Activated T-cell treated with anti-CD3 and anti-CD28 coated beads, Interleukin-2, amount 50 U/mL, for 72 hours (primary cell): ENCODE measurements around the gene MAP3K5. TPM values are rescaled to one million over a fixed set of nuclear protein-coding genes. Genes with fewer than 3 reads are reported as not detected.

Experiments
- ATAC-seq, 2 donors: fragments of 150-1000 bp; cut with Tn5 transposase; replicated peaks in 1 of 2; 2 replicates each; pipeline ENCODE4 v1.10.0; 2021; ENCODE audit warnings: moderate library complexity in 2 of 2, mild to moderate bottlenecking in 1 of 2
- DNase-seq, 2 donors: peaks; one replicate each; pipeline ENCODE4 v3.0.0; 2021 to 2022; ENCODE audit warnings: mixed read lengths in 1 of 2
- H3K27ac Mint-ChIP-seq: one replicate; pipeline ENCODE4 v1.8.0; 2022; ENCODE audit warnings: mild to moderate bottlenecking, moderate library complexity, mixed read lengths
- H3K27me3 Mint-ChIP-seq: one replicate; pipeline ENCODE4 v1.8.0; 2022; ENCODE audit warnings: low read depth, mixed read lengths
- H3K36me3 Mint-ChIP-seq, 2 donors: one replicate each; pipeline ENCODE4 v1.8.0; 2022; ENCODE audit warnings: mixed read lengths in 2 of 2, mild to moderate bottlenecking in 1 of 2; ENCODE audit not compliant: insufficient read depth in 2 of 2
- H3K4me1 Mint-ChIP-seq: one replicate; pipeline ENCODE4 v1.8.0; 2022; ENCODE audit warnings: low read depth, mixed read lengths
- H3K4me3 Mint-ChIP-seq, 2 donors: one replicate each; pipeline ENCODE4 v1.8.0; 2022; ENCODE audit warnings: mild to moderate bottlenecking in 2 of 2, mixed read lengths in 2 of 2, moderate library complexity in 2 of 2
- H3K9me3 Mint-ChIP-seq, 2 donors: one replicate each; pipeline ENCODE4 v1.8.0; 2022; ENCODE audit warnings: mixed read lengths in 2 of 2
- total RNA-seq, 2 donors: library from RNA; stranded (reverse); gene quantifications; one replicate each; pipeline ENCODE4 v1.2.3, GENCODE V29; 2022

Gene MAP3K5
- total RNA-seq, 2 donors from 2014 or later: 12.8 to 18.5 TPM

GRCh38 chr6:136552054-136552453 lies 240.2 kb downstream of the MAP3K5 start:
- no peak for DNase-seq
- no peak overlapping the region for H3K4me3 Mint-ChIP-seq
- no peaks in the 10 kb centered on the region for H3K36me3 Mint-ChIP-seq
- ATAC-seq: no peak
- H3K4me1 Mint-ChIP-seq: peaks cover 4% of the 10 kb centered on the region
- no peak overlapping the region for H3K27ac Mint-ChIP-seq
- H3K9me3 Mint-ChIP-seq: no peaks in the 10 kb centered on the region
- peaks cover 43% of the 10 kb centered on the region for H3K27me3 Mint-ChIP-seq

GRCh38 chr6:136551103-136551502 lies 241.2 kb downstream of the MAP3K5 start:
- Mint-ChIP-seq H3K27me3 (peaks cover 50% of the 10 kb centered on the region), H3K9me3 (no peaks in the 10 kb centered on the region), H3K36me3 (no peaks in the 10 kb centered on the region), H3K4me1 (peaks cover 4% of the 10 kb centered on the region), H3K4me3 (peak overlapping the region; percentile 49 to 63), H3K27ac (no peak overlapping the region)
- ATAC-seq (no peak), DNase-seq (no peak)

GRCh38 chr6:136550330-136551071 lies 241.8 kb downstream of the MAP3K5 start, which contains the start of gene MAP7:
Gene MAP7, minus strand, starts transcription at chr6:136550422. Its CDS starts 14 bp downstream, at chr6:136550408.
- Mint-ChIP-seq H3K36me3 (no peaks in the 10 kb centered on the region), H3K9me3 (no peaks in the 10 kb centered on the region), H3K4me1 (peaks cover 4% of the 10 kb centered on the region), H3K27me3 (peaks cover 53% of the 10 kb centered on the region), H3K4me3 (peak within 1 kb of the TSS; percentile 65 to 81), H3K27ac (no peak within 1 kb of the TSS)
- DNase-seq (peak; percentile 72 to 73), ATAC-seq (peak; percentile 88 to 90)

- DNase-seq (no peak), ATAC-seq (peak; percentile 69 to 73)
- Mint-ChIP-seq H3K4me1 (peaks cover 4% of the 10 kb centered on the region), H3K36me3 (no peaks in the 10 kb centered on the region), H3K4me3 (peak overlapping the region; percentile 49 to 67), H3K27me3 (peaks cover 58% of the 10 kb centered on the region), H3K9me3 (no peaks in the 10 kb centered on the region), H3K27ac (no peak overlapping the region)
Observed at GRCh38 chr6:136550045-136550329, 242.3 kb downstream of the MAP3K5 start.

GRCh38 chr6:136549300-136550044 lies 242.8 kb downstream of the MAP3K5 start:
- DNase-seq (peak; percentile 3 to 4), ATAC-seq (peak; percentile 1 to 4)
- Mint-ChIP-seq H3K4me3 (peak overlapping the region; percentile 65 to 81), H3K36me3 (no peaks in the 10 kb centered on the region), H3K4me1 (peaks cover 4% of the 10 kb centered on the region), H3K27me3 (peaks cover 63% of the 10 kb centered on the region), H3K9me3 (no peaks in the 10 kb centered on the region), H3K27ac (no peak overlapping the region)

DNA sequence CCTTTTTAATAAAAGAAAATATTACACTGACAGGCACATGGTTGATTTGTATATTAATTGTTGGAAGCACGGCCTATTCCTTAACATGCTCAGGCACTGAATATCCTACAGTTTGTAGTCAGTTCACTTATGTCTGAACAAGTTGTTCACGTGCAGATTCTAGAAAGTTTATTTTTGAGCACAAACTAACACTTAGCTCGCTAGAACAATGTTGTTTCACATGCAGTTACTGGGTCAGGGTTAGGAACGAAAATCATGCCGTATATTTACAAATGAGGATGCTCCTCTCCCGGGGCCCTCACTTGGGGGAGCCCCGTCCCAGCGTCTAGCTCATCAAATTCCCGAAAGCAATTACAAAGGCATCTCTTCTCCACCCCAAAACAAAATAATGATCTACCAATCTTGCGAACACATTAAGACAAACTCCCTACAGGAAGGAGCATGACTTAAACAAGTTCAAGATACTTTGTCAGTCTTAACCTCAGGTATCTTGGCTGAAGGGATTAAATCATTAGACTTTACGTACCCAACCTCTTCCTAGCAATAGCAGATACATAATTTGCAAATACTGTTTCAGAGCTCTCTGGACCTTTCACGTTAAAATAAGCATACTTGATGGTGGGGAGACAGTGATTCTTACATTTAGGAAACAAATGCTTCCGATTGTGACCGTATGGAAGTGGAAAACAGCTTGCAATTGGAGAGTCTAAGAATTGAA lies 243.5 kb downstream of the MAP3K5 start:
- H3K27me3 Mint-ChIP-seq: peaks cover 67% of the 10 kb centered on the region
- H3K4me1 Mint-ChIP-seq: peaks cover 4% of the 10 kb centered on the region
- no peaks in the 10 kb centered on the region for H3K9me3 Mint-ChIP-seq
- H3K36me3 Mint-ChIP-seq: no peaks in the 10 kb centered on the region
- H3K4me3 Mint-ChIP-seq: peak overlapping the region; percentile 65 to 81
- ATAC-seq: no peak
- no peak for DNase-seq
- H3K27ac Mint-ChIP-seq: no peak overlapping the region

GRCh38 chr6:136547871-136548270 lies 244.4 kb downstream of the MAP3K5 start:
- ATAC-seq (no peak), DNase-seq (no peak)
- Mint-ChIP-seq H3K36me3 (no peaks in the 10 kb centered on the region), H3K27ac (no peak overlapping the region), H3K4me1 (peaks cover 4% of the 10 kb centered on the region), H3K27me3 (peaks cover 60% of the 10 kb centered on the region), H3K9me3 (no peaks in the 10 kb centered on the region), H3K4me3 (no peak overlapping the region)

GRCh38 chr6:136547336-136547735 lies 244.9 kb downstream of the MAP3K5 start:
- no peaks in the 10 kb centered on the region for H3K36me3 Mint-ChIP-seq
- peaks cover 4% of the 10 kb centered on the region for H3K4me1 Mint-ChIP-seq
- no peak for ATAC-seq
- H3K9me3 Mint-ChIP-seq: no peaks in the 10 kb centered on the region
- no peak overlapping the region for H3K4me3 Mint-ChIP-seq
- H3K27me3 Mint-ChIP-seq: peaks cover 54% of the 10 kb centered on the region
- no peak overlapping the region for H3K27ac Mint-ChIP-seq
- no peak for DNase-seq

GRCh38 chr6:136546331-136546730 lies 245.9 kb downstream of the MAP3K5 start:
- no peaks in the 10 kb centered on the region for H3K9me3 Mint-ChIP-seq
- H3K36me3 Mint-ChIP-seq: no peaks in the 10 kb centered on the region
- H3K4me3 Mint-ChIP-seq: no peak overlapping the region
- H3K4me1 Mint-ChIP-seq: peaks cover 4% of the 10 kb centered on the region
- no peak for DNase-seq
- H3K27ac Mint-ChIP-seq: no peak overlapping the region
- H3K27me3 Mint-ChIP-seq: peaks cover 46% of the 10 kb centered on the region
- ATAC-seq: no peak

GRCh38 chr6:136544326-136544725 lies 248.0 kb downstream of the MAP3K5 start:
- DNase-seq (no peak), ATAC-seq (no peak)
- Mint-ChIP-seq H3K27me3 (peaks cover 39% of the 10 kb centered on the region), H3K9me3 (no peaks in the 10 kb centered on the region), H3K4me1 (peaks cover 4% of the 10 kb centered on the region), H3K27ac (no peak overlapping the region), H3K36me3 (no peaks in the 10 kb centered on the region), H3K4me3 (no peak overlapping the region)

GRCh38 chr6:136541395-136541794 lies 250.9 kb downstream of the MAP3K5 start:
- no peak overlapping the region for H3K27ac Mint-ChIP-seq
- no peaks in the 10 kb centered on the region for H3K36me3 Mint-ChIP-seq
- DNase-seq: no peak
- H3K4me1 Mint-ChIP-seq: no peaks in the 10 kb centered on the region
- H3K27me3 Mint-ChIP-seq: peaks cover 20% of the 10 kb centered on the region
- no peak overlapping the region for H3K4me3 Mint-ChIP-seq
- no peaks in the 10 kb centered on the region for H3K9me3 Mint-ChIP-seq
- no peak for ATAC-seq

DNA sequence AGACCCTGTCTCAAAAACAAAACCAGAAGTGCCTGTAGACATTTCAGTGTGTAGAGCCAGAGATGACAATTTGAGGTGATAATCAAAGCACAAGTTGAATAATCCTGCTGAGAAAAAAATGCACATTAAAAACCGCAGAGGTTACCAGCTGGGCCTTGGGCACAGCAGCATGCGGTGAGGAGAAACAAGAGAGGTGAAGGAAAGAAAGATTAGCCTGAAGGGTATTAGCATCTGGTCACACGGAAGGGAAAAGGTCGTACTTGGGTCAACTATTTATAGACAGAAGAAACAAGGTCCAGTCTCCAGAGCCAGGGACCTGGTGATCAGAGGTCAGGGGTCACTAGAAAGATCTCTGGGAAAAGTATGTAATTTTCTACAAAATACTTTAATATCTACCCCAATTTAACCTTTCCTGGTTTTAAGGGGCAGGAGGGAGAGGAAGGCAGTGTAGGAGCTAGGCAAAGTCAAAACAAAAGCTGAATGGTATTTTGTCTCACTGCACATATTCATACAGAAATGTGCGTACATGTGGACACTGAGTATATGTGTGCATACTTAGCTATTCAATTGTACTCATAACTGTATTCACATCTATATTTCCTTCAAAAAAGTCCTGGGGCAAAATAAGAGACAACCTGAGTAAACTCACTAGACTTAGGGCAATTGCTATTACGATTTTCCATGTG lies 252.2 kb downstream of the MAP3K5 start:
- H3K27ac Mint-ChIP-seq: no peak overlapping the region
- H3K4me3 Mint-ChIP-seq: no peak overlapping the region
- no peak for ATAC-seq
- DNase-seq: no peak
- no peaks in the 10 kb centered on the region for H3K9me3 Mint-ChIP-seq
- H3K27me3 Mint-ChIP-seq: peaks cover 10% of the 10 kb centered on the region
- no peaks in the 10 kb centered on the region for H3K36me3 Mint-ChIP-seq
- peaks cover 3% of the 10 kb centered on the region for H3K4me1 Mint-ChIP-seq

- DNase-seq (no peak), ATAC-seq (no peak)
- H3K36me3 Mint-ChIP-seq: no peaks in the 10 kb centered on the region
- no peak overlapping the region for H3K27ac Mint-ChIP-seq
- peaks cover 4% of the 10 kb centered on the region for H3K4me1 Mint-ChIP-seq
- no peaks in the 10 kb centered on the region for H3K27me3 Mint-ChIP-seq
- H3K4me3 Mint-ChIP-seq: no peak overlapping the region
- H3K9me3 Mint-ChIP-seq: no peaks in the 10 kb centered on the region
Observed at GRCh38 chr6:136538836-136539235, 253.4 kb downstream of the MAP3K5 start.
